ENCODE measurements around the gene UNC13B. TPM values are rescaled to one million over a fixed set of nuclear protein-coding genes. Genes with fewer than 3 reads are reported as not detected.

Gene UNC13B
- total and polyA plus RNA-seq, 9 of the 15 experiments (the other 6 are each of a cell fraction or from before 2014, with no cell fraction given) = 2.4 to 11.5 (median 8.6) TPM

GRCh38 chr9:35303567-35303966 lies 141.8 kb downstream of the UNC13B start:
- 0% methylated on average over 1 of the region's 1 CpG for WGBS (ENCODE audit: insufficient coverage, low coverage, missing lambda C conversion rate)
- Histone ChIP-seq H3K36me3 (ENCODE audit: control insufficient read depth, insufficient read depth, low read length) (no peaks in the 10 kb centered on the region), H3K9me3 (replicated peaks; ENCODE audit: control insufficient read depth, insufficient read depth, low read depth, low read length) (no peaks in the 10 kb centered on the region), H3K27me3 (ENCODE audit: control insufficient read depth in 2 of 2, insufficient read depth in 2 of 2, low read length in 2 of 2) (no peaks in the 10 kb centered on the region), H2AFZ (ENCODE audit: low read depth, low read length) (no peak overlapping the region), H3K79me2 (ENCODE audit: control insufficient read depth, insufficient read depth, low read length) (no peaks in the 10 kb centered on the region), H3K4me3 (no peak overlapping the region), H3K9me1 (ENCODE audit: control insufficient read depth, insufficient read depth, low read length) (no peaks in the 10 kb centered on the region), H4K20me1 (replicated peaks; ENCODE audit: control insufficient read depth, insufficient read depth, low read length) (no peaks in the 10 kb centered on the region), H3K4me1 (replicated peaks in 1 of 2; ENCODE audit: control insufficient read depth in 2 of 2, insufficient read depth in 2 of 2, low read length in 2 of 2) (no peaks in the 10 kb centered on the region), H3K4me2 (ENCODE audit: insufficient read depth, low read length) (no peak overlapping the region), H3K9ac (ENCODE audit: insufficient read depth in 1 of 2, low read depth in 2 of 2, low read length in 2 of 2) (no peak overlapping the region), H3K27ac (ENCODE audit: extremely low read depth, low read depth, low read length) (no peak overlapping the region)
- CTCF ChIA-PET (ENCODE audit: low intra/inter-chr PET ratio) = no interaction called here
- in situ Hi-C loops (cut with MboI) (no loop called here), intact Hi-C loops (cut with micrococcal nuclease) (no loop called here)
- ATAC-seq (no peak), DNase-seq (ENCODE audit: extremely low read depth in 1 of 4, low spot score in 3 of 4) (no peak), FAIRE-seq (no peak)
- POLR2A ChIA-PET = no interaction called here
- BruUV-seq (replicated peaks) = no TSS peak
- TF ChIP-seq ZC3H4 (CRISPR knock-in tag; IDR thresholded peaks at IDR 0.05; ENCODE audit: borderline replicate concordance) = no peak
- TF ChIP-seq GTF2F1 (IDR thresholded peaks at IDR 0.05; ENCODE audit: low read depth, low read length) = no peak
- TF ChIP-seq CHD7 (IDR thresholded peaks at IDR 0.05; ENCODE audit: low read depth, low read length) = no peak
- TF ChIP-seq KAT2B (IDR thresholded peaks at IDR 0.05; ENCODE audit: low read depth, low read length) = no peak
- no peak for TF ChIP-seq ATF4 (CRISPR knock-in tag; IDR thresholded peaks at IDR 0.05)
- TF ChIP-seq ZNF253 (CRISPR knock-in tag; conservative IDR thresholded peaks at IDR 0.05) = no peak
- no peak for TF ChIP-seq SNAPC5 (CRISPR knock-in tag; IDR thresholded peaks at IDR 0.05)
